A549 (cell line): ENCODE data around the gene SLC39A13.

ENCODE experiments used
- EP300 ChIP-seq, 2 experiments: fragments of >200 bp; sonication (Bioruptor Twin); formaldehyde crosslinking; IDR thresholded peaks; 2 replicates in 1 of 2; 3 replicates in 1 of 2; pipeline ENCODE4 v1.6.1; 2016 to 2017
- HDAC2 ChIP-seq: fragments of 200-600 bp; sonication (generic); IDR thresholded peaks from 2 replicates; pipeline ENCODE4 v1.6.1; 2016
- MAFK ChIP-seq: fragments of 450-650 bp; IDR thresholded peaks from 2 replicates; pipeline ENCODE4 v1.6.1; 2014; ENCODE audit not compliant: partially characterized antibody
- MYC ChIP-seq: IDR thresholded peaks from 2 replicates; pipeline ENCODE4 v1.6.1; 2012; ENCODE audit warnings: mild to moderate bottlenecking, inconsistent platforms, low read length, improper control_type of control experiment, borderline replicate concordance
- RAD21 ChIP-seq, 2 experiments: fragments of >200 bp in 1 of 2; sonication (Bioruptor Twin) in 1 of 2; formaldehyde crosslinking in 1 of 2; IDR thresholded peaks in 1 of 2; conservative IDR thresholded peaks in 1 of 2; 2 replicates in 1 of 2; 3 replicates in 1 of 2; pipeline ENCODE4 v1.6.1; 2012 to 2018; ENCODE audit warnings: inconsistent platforms in 1 of 2
- ZSCAN20 ChIP-seq: fragments of 250-450 bp; sonication (Bioruptor Pico); IDR thresholded peaks from 2 replicates; pipeline ENCODE4 v1.8.0; 2022; ENCODE audit warnings: mild to moderate bottlenecking, moderate library complexity
- TF ChIP-seq, protein P1 (sequence below): fragments of >200 bp; sonication (Bioruptor Twin); formaldehyde crosslinking; IDR thresholded peaks from 3 replicates; pipeline ENCODE4 v1.5.1; 2016
- TF ChIP-seq, protein P2 (sequence below): fragments of 250-450 bp; sonication (Bioruptor Pico); IDR thresholded peaks from 2 replicates; pipeline ENCODE4 v1.5.0; 2021; ENCODE audit warnings: mild to moderate bottlenecking, moderate library complexity, borderline replicate concordance
- TF ChIP-seq, protein P3 (sequence below): fragments of 200-600 bp; sonication (generic); IDR thresholded peaks from 2 replicates; pipeline ENCODE4 v1.6.1; 2016; ENCODE audit warnings: antibody characterized with exemption, mild to moderate bottlenecking, moderate library complexity

DNA sequence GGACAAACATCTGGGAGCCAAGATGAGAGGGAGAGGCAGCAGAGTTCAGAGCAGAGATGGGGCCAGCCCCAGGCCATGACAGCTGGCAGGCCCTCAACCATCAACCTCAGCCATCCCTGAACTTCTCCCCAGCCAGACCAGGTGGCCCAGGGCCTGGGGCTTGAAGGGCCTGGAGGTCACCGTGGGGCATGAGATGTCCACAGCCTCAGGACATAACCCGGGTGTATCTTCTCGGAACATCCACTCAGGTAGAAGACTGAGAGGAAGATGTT, 12.4 kb upstream of the SLC39A13 start:
- TF ChIP-seq RAD21 (conservative IDR thresholded peaks at IDR 0.05 in 1 of 2, IDR thresholded peaks at IDR 0.05 in 1 of 2): no peak
- TF ChIP-seq, protein P1, sequence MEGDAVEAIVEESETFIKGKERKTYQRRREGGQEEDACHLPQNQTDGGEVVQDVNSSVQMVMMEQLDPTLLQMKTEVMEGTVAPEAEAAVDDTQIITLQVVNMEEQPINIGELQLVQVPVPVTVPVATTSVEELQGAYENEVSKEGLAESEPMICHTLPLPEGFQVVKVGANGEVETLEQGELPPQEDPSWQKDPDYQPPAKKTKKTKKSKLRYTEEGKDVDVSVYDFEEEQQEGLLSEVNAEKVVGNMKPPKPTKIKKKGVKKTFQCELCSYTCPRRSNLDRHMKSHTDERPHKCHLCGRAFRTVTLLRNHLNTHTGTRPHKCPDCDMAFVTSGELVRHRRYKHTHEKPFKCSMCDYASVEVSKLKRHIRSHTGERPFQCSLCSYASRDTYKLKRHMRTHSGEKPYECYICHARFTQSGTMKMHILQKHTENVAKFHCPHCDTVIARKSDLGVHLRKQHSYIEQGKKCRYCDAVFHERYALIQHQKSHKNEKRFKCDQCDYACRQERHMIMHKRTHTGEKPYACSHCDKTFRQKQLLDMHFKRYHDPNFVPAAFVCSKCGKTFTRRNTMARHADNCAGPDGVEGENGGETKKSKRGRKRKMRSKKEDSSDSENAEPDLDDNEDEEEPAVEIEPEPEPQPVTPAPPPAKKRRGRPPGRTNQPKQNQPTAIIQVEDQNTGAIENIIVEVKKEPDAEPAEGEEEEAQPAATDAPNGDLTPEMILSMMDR: no peak
- TF ChIP-seq EP300 (IDR thresholded peaks at IDR 0.05): no peak
- TF ChIP-seq, protein P2, sequence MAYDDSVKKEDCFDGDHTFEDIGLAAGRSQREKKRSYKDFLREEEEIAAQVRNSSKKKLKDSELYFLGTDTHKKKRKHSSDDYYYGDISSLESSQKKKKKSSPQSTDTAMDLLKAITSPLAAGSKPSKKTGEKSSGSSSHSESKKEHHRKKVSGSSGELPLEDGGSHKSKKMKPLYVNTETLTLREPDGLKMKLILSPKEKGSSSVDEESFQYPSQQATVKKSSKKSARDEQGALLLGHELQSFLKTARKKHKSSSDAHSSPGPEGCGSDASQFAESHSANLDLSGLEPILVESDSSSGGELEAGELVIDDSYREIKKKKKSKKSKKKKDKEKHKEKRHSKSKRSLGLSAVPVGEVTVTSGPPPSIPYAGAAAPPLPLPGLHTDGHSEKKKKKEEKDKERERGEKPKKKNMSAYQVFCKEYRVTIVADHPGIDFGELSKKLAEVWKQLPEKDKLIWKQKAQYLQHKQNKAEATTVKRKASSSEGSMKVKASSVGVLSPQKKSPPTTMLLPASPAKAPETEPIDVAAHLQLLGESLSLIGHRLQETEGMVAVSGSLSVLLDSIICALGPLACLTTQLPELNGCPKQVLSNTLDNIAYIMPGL (CRISPR knock-in tag): no peak
- no peak for TF ChIP-seq MAFK
- TF ChIP-seq MYC: no peak
- TF ChIP-seq, protein P3, sequence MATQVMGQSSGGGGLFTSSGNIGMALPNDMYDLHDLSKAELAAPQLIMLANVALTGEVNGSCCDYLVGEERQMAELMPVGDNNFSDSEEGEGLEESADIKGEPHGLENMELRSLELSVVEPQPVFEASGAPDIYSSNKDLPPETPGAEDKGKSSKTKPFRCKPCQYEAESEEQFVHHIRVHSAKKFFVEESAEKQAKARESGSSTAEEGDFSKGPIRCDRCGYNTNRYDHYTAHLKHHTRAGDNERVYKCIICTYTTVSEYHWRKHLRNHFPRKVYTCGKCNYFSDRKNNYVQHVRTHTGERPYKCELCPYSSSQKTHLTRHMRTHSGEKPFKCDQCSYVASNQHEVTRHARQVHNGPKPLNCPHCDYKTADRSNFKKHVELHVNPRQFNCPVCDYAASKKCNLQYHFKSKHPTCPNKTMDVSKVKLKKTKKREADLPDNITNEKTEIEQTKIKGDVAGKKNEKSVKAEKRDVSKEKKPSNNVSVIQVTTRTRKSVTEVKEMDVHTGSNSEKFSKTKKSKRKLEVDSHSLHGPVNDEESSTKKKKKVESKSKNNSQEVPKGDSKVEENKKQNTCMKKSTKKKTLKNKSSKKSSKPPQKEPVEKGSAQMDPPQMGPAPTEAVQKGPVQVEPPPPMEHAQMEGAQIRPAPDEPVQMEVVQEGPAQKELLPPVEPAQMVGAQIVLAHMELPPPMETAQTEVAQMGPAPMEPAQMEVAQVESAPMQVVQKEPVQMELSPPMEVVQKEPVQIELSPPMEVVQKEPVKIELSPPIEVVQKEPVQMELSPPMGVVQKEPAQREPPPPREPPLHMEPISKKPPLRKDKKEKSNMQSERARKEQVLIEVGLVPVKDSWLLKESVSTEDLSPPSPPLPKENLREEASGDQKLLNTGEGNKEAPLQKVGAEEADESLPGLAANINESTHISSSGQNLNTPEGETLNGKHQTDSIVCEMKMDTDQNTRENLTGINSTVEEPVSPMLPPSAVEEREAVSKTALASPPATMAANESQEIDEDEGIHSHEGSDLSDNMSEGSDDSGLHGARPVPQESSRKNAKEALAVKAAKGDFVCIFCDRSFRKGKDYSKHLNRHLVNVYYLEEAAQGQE: no peak
- TF ChIP-seq HDAC2: no peak
- no peak for TF ChIP-seq ZSCAN20
